Measurements from ENCODE around the gene OR9I1. TPM values are rescaled to one million over a fixed set of nuclear protein-coding genes. Genes with fewer than 3 reads are reported as not detected.

OR9I1 gene
- not detected in 2 replicates for polyA plus RNA-seq

DNA sequence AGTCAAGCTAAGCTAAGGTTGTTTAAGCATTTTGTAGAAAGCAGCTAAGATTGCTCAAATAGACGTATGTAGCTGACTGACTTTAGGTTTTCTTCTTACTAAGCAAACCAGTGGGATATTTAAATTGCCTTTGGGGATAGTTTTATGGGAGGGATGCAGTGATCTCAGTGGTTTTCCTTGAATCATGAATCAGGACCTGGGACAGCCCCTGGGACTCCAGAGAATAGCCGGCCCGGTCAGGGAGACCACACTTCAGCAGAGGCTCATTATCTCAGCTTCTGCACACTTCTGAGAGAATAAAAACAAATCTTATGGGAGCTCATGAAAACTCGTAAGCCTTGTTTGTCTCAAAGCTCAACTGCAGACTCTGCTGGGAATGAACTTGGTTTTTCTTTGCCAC lies at the start of gene OR9I1:
TSS of gene OR9I1 (minus strand) at position 62 of the 400 bp plus-strand sequence. CDS start 6,086 bp downstream, outside the sequence.

Other genes with a start within 250 kb of the OR9I1 start
- not detected in 2 replicates for gene OR9Q1, start 101.6 kb downstream of the OR9I1 start, polyA plus RNA-seq
- not detected in 2 replicates for gene OR6Q1, start 94.6 kb downstream of the OR9I1 start, polyA plus RNA-seq
- gene OR9Q2, start 63.5 kb upstream of the OR9I1 start, polyA plus RNA-seq = not detected in 2 replicates
- gene OR1S2, start 78.6 kb upstream of the OR9I1 start, polyA plus RNA-seq = not detected in 2 replicates
- not detected in 2 replicates for gene OR1S1, start 87.2 kb upstream of the OR9I1 start, polyA plus RNA-seq
- gene OR10Q1, start 103.4 kb upstream of the OR9I1 start, polyA plus RNA-seq = not detected in 2 replicates
- not detected in 2 replicates for gene OR10W1, start 142.7 kb upstream of the OR9I1 start, polyA plus RNA-seq
- gene OR5B17, start 233.5 kb upstream of the OR9I1 start, polyA plus RNA-seq = not detected in 2 replicates

Data from Purkinje cell (primary cell).